Measurements from ENCODE around the gene OCA2. TPM values are rescaled to one million over a fixed set of nuclear protein-coding genes. Genes with fewer than 3 reads are reported as not detected.

OCA2 gene
- polyA plus RNA-seq, 1 experiment: not detected

GRCh38 chr15:28049581-28049980 is 49.5 kb downstream of the OCA2 start:
- no peak overlapping the region for H3K27ac ChIP-seq (ENCODE audit: low read depth, low read length)
- no peak overlapping the region for H3K4me3 ChIP-seq (ENCODE audit: low read depth, low read length)
- no peaks in the 10 kb centered on the region for H3K9me3 ChIP-seq (ENCODE audit: control insufficient read depth, insufficient read depth, low read length)
- DNase-seq (ENCODE audit: low read depth, low spot score): no peak
- TF ChIP-seq, protein P1, sequence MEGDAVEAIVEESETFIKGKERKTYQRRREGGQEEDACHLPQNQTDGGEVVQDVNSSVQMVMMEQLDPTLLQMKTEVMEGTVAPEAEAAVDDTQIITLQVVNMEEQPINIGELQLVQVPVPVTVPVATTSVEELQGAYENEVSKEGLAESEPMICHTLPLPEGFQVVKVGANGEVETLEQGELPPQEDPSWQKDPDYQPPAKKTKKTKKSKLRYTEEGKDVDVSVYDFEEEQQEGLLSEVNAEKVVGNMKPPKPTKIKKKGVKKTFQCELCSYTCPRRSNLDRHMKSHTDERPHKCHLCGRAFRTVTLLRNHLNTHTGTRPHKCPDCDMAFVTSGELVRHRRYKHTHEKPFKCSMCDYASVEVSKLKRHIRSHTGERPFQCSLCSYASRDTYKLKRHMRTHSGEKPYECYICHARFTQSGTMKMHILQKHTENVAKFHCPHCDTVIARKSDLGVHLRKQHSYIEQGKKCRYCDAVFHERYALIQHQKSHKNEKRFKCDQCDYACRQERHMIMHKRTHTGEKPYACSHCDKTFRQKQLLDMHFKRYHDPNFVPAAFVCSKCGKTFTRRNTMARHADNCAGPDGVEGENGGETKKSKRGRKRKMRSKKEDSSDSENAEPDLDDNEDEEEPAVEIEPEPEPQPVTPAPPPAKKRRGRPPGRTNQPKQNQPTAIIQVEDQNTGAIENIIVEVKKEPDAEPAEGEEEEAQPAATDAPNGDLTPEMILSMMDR (IDR thresholded peaks at IDR 0.05; ENCODE audit: low read depth, low read length): no peak
- CTCF ChIA-PET: no interaction called here
- POLR2A ChIA-PET: no interaction called here
- no peaks in the 10 kb centered on the region for H3K27me3 ChIP-seq (ENCODE audit: control insufficient read depth, insufficient read depth, low read length)

DNA sequence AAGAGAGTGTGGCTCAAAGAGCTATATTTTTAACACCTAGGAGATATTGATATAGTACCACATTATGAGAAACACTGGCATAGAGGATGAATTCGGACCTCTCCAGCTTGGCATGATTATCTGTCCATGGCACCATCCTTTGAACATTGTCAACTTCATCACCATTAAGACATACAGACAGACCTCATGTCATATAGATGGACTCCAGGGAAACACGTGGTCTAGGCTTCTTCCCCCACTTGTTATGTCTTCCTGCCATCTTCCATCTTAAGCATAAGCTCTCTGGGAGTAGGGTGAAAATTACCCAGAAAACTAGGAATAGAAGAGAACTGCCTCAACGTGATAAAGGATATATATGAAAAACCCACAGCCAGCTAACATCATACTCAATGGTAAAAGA is 51.8 kb downstream of the OCA2 start:
- no peaks in the 10 kb centered on the region for H3K27me3 ChIP-seq (ENCODE audit: control insufficient read depth, insufficient read depth, low read length)
- CTCF ChIA-PET: interaction anchor here (1.5 kb wide), 1 partner anchor 25 kb away, joined by 4 read pairs; no protein-coding TSS in a partner anchor

DNA sequence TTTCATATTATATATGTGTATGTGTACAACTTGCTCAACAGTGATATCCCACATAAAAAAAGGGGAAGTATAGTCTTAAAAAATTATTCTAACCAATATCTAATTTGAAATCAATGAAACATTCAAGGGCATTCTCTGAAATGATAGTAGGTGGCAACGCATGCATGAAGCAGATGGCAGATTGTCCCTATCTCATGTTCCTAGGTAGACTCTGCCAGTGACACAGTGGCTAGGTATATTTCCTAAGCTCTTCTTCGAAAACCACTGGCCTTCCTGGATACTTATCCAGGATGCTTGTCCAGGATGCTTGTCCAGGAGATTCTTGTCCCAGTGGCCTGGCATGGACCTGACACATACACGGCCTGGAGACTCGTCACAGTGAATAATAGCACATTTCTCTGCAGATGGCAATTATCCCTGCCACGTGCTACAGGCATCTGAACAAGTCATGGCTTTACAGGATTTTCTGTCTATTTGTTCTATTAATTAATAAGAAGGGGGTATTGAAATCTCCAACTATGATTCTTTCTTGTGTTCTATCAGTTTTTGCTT is 54.9 kb downstream of the OCA2 start:
- H3K4me3 ChIP-seq (ENCODE audit: low read depth, low read length): no peak overlapping the region
- H3K27me3 ChIP-seq (ENCODE audit: control insufficient read depth, insufficient read depth, low read length): no peaks in the 10 kb centered on the region
- DNase-seq (ENCODE audit: low read depth, low spot score): no peak
- POLR2A ChIA-PET: no interaction called here
- no peak overlapping the region for H3K27ac ChIP-seq (ENCODE audit: low read depth, low read length)
- H3K9me3 ChIP-seq (ENCODE audit: control insufficient read depth, insufficient read depth, low read length): no peaks in the 10 kb centered on the region
- TF ChIP-seq, protein P1 (IDR thresholded peaks at IDR 0.05; ENCODE audit: low read depth, low read length): no peak
- CTCF ChIA-PET: interaction anchor here (0.5 kb wide), 1 partner anchor 48 kb away, joined by 7 read pairs; no protein-coding TSS in a partner anchor

More for the DNA sequence above, 51.8 kb downstream of the OCA2 start:
- POLR2A ChIA-PET: no interaction called here
- no peak for DNase-seq (ENCODE audit: low read depth, low spot score)
- Histone ChIP-seq H3K9me3 (ENCODE audit: control insufficient read depth, insufficient read depth, low read length) (no peaks in the 10 kb centered on the region), H3K27ac (ENCODE audit: low read depth, low read length) (no peak overlapping the region), H3K4me3 (ENCODE audit: low read depth, low read length) (no peak overlapping the region)
- TF ChIP-seq, protein P1 (IDR thresholded peaks at IDR 0.05; ENCODE audit: low read depth, low read length): no peak

- TF ChIP-seq, protein P1 (IDR thresholded peaks at IDR 0.05; ENCODE audit: low read depth, low read length): no peak
- Histone ChIP-seq H3K27me3 (ENCODE audit: control insufficient read depth, insufficient read depth, low read length) (no peaks in the 10 kb centered on the region), H3K9me3 (ENCODE audit: control insufficient read depth, insufficient read depth, low read length) (no peaks in the 10 kb centered on the region), H3K27ac (ENCODE audit: low read depth, low read length) (no peak overlapping the region), H3K4me3 (ENCODE audit: low read depth, low read length) (no peak overlapping the region)
- no peak for DNase-seq (ENCODE audit: low read depth, low spot score)
- ChIA-PET POLR2A (no interaction called here), CTCF (interaction anchor here (0.5 kb wide), 1 partner anchor 47 kb away, joined by 7 read pairs; no protein-coding TSS in a partner anchor)
These were observed 55.4 kb downstream of the OCA2 start for GRCh38 chr15:28043691-28044091.

- H3K27me3 ChIP-seq (ENCODE audit: control insufficient read depth, insufficient read depth, low read length): no peaks in the 10 kb centered on the region
- no peaks in the 10 kb centered on the region for H3K9me3 ChIP-seq (ENCODE audit: control insufficient read depth, insufficient read depth, low read length)
- no peak for DNase-seq (ENCODE audit: low read depth, low spot score)
- H3K4me3 ChIP-seq (ENCODE audit: low read depth, low read length): no peak overlapping the region
- ChIA-PET POLR2A (no interaction called here), CTCF (no interaction called here)
- TF ChIP-seq, protein P1 (IDR thresholded peaks at IDR 0.05; ENCODE audit: low read depth, low read length): no peak
- H3K27ac ChIP-seq (ENCODE audit: low read depth, low read length): no peak overlapping the region
These were observed 61.0 kb downstream of the OCA2 start for GRCh38 chr15:28037969-28038590.
